ENCODE measurements around the gene LEMD2.
A peak's percentile ranks its signal among the peaks of the same experiment; 100 is the strongest.

The LEMD2 gene

GRCh38 chr6:33794910-33795623 lies 6.1 kb upstream of the LEMD2 start:
- DNase-seq (ENCODE audit: low spot score): peak; percentile 63

- no peak for DNase-seq (ENCODE audit: low spot score)
Measured at GRCh38 chr6:33792981-33793380, 4.1 kb upstream of the LEMD2 start.

- no peak for DNase-seq (ENCODE audit: low spot score)
Measured at GRCh38 chr6:33791620-33792019, 2.7 kb upstream of the LEMD2 start.

GRCh38 chr6:33790910-33791309 lies 2.0 kb upstream of the LEMD2 start:
- DNase-seq (ENCODE audit: low spot score): no peak

DNA sequence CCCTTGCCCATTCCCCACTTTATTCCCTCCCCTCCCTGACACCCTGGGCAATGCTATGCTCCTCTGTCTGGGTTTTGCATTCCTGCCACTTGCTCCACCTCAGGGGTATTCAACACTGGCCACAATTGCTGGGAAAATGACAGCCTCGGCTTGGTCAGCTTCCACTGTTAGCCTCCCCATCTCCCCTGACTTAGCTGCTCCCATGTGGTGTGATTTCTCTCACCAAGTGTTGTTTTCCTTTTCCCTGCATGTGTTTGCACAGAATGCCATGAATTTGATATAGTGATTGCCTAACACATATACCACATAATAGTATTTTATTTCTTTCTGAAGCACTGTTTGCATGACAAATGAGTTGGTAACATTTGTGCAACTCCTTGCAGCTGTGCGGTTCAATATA lies 1.4 kb upstream of the LEMD2 start:
- no peak for DNase-seq (ENCODE audit: low spot score)

- DNase-seq (ENCODE audit: low spot score): no peak
Measured at GRCh38 chr6:33789550-33789895, 593 bp upstream of the LEMD2 start.

DNA sequence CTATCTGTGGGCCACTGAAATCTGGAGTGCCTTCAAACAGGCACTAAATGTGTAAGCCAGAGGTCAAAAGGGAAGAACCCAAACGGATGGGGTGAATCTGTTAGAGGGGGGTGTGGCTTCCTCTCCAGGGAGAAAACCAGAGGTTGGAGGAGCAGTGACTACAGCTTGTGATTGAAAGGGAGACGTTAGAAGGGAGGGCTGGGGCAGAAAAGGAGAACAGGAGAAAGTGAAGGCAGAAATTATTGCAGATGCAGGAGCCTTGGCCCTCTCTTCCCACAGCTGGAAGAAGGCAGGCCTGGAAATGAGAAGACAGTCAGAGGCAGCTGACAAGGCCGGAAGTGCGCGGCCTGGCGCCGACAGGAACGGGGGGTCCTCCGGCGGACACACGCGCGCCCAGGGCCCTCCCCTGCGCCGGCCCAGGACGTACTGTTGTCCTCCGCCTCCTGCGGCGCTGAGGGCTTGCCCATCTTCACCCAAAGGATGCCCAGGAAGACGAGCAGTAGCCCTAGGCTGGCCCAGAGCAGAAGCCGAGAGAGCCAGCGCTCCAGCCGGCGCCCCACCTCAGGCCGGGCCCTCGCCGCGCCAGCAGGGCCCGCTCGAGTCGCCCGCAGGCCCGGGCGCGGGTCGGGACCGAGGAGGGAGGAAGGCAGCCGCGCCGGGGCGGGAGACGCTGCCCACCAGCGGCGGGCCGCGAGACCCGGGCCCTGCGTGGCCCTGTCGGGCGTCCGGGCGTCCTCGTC lies 806 bp downstream of the LEMD2 start:
- peak; percentile 68 for DNase-seq (ENCODE audit: low spot score)

- DNase-seq (ENCODE audit: low spot score): no peak
Measured at GRCh38 chr6:33787346-33787953, 1.5 kb downstream of the LEMD2 start.

DNA sequence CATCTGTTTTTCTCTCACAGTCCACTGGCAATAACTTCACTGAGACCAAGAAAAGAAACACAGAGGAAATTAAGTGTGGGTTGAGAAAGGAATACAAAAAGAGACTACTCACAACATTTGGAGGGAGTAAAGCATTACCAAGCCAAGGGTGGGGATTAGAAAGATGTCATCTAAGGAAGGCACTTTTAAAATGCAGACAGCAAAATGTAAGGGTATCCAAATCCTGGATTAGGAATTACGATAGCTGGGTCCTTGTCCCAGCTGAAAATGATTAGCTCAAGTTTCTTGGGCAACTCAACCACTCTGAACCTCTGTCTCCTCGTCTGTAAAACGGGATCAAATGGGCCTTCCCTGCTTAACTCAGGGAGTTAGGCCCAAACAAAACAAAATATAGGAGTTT lies 2.2 kb downstream of the LEMD2 start:
- no peak for DNase-seq (ENCODE audit: low spot score)

DNA sequence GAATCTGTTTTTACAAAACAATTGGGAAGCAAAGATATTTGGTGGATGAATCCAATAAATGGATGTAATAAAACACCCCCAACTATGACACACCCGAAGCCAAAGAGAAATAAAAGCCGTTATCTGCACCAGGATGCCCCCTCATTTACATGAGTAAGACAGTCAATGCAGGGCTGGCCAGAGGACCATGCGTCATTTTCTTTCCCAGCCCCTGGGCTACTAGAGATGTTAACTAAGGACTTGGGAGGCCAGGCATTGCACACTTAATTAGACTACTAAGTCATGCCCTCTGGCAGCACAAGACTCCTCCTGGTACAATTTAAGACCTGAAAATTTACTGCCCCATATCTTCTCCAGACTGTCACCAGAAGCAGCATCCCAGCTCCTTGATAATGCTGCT lies 3.2 kb downstream of the LEMD2 start:
- DNase-seq (ENCODE audit: low spot score): no peak

- DNase-seq (ENCODE audit: low spot score): no peak
Measured at GRCh38 chr6:33784787-33785186, 4.1 kb downstream of the LEMD2 start.

GRCh38 chr6:33783781-33784520 lies 5.0 kb downstream of the LEMD2 start:
- no peak for DNase-seq (ENCODE audit: low spot score)

- DNase-seq (ENCODE audit: low spot score): no peak
Measured at GRCh38 chr6:33782561-33782960, 6.4 kb downstream of the LEMD2 start.

DNA sequence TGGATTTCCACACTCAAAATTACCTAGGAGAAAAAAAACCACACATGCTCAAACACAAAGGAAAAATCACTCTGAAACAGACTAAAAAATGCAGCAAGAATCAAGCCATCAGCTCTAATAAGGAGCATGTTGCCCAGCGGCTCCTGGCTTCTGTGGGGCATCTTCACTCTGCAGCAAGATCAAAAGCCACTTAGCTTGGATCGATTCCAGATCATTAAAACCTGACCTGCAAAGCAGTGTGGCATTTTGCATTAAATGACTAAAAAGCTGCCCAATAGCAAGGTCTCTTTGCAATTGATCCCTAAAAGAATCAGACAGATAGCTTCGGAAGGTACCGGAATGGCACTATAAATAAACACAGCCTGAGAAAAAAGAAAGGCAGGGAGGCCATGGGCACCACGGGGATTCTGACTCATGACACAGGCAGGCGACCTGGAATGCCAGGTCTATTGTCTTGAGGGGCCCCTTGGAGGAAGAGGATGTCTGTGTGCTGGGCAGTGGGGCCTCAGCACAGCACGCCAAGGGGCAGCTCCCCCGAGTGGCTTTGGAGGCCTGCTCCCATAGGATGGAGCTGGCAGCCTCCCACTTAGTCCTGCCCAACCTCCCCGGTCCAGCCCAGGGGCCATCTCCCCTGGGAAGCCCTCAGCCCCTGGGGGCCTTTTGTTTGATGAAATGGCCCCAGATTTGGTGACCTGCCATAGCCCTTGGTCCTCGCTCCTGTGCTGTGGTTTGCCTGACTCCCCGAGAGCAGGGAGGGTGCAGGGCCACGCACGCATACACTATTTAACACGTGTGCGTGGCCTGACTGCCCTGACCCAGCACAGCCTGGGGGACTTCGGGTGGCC lies 7.6 kb downstream of the LEMD2 start:
- DNase-seq (ENCODE audit: low spot score): peak; percentile 83

DNA sequence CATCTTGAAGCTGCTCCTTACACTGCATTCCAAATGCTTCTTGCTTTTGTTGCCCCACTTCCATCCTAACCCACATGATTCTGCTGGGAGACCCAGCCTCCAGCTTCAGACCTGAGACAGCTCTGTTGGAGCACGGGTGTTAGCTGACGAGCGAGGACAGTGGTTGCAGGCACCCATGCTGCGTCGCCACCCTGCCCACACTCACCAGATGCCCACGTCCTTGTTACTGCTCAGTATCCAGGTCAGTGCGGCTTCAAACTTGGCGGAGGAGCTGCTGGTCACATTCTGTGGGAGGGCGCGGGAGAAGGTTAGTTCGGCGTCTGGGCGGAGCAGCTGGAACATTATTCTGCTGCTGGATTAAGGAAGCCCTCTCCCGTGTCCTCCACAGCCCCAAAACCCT lies 9.0 kb downstream of the LEMD2 start:
- no peak for DNase-seq (ENCODE audit: low spot score)

DNA sequence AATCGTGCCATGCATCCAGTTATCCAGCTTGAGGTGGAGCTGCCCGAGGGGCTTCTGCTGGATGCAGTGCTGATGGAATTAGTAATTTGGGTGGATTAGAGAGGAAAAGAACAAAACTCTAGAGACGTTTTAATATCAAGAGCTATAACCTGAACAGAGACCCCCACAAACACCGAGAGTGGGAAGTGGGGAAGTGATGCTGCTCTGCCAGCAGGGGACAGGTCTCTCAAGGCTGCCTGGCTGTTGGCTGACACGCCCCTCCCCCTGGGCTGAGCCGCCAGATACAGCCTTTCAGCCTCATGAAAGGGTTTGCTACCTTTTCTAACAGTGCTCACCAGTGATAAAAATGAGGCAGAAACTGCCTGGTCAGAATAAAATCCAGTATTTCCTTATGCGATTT lies 9.6 kb downstream of the LEMD2 start:
- DNase-seq (ENCODE audit: low spot score): peak; percentile 68

DNA sequence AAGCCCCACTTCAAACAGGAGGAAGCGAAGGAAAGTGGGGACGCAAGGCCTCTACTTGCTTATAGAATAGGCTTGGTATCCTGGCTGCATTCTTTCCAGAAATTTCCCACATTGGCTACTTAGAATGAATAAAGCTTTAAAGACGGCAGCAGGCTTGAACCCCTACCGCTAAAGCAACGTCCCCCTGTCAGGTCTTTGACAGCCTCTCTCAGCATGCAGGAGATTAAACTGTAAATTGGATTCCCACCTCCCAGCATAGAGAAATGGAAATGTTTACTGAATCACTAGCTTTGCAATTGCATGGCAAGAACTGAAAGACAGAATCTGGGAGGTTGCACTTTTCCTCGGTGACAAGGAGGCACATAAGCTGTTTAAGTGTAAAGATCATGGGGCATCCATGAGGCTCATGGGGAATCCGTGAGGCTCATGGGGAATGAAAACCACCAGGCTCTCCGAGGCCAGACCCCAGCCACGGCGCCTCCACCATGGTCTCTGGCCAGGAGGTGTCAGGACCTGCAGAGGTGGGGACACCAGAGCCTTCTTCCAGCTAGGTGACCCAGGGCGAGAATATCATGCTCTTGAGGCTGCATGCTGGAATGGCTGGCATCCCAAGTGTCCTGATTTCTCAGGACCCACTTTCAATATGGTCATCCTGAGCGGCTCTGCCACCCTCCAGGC lies 10.3 kb downstream of the LEMD2 start:
- DNase-seq (ENCODE audit: low spot score): no peak

DNA sequence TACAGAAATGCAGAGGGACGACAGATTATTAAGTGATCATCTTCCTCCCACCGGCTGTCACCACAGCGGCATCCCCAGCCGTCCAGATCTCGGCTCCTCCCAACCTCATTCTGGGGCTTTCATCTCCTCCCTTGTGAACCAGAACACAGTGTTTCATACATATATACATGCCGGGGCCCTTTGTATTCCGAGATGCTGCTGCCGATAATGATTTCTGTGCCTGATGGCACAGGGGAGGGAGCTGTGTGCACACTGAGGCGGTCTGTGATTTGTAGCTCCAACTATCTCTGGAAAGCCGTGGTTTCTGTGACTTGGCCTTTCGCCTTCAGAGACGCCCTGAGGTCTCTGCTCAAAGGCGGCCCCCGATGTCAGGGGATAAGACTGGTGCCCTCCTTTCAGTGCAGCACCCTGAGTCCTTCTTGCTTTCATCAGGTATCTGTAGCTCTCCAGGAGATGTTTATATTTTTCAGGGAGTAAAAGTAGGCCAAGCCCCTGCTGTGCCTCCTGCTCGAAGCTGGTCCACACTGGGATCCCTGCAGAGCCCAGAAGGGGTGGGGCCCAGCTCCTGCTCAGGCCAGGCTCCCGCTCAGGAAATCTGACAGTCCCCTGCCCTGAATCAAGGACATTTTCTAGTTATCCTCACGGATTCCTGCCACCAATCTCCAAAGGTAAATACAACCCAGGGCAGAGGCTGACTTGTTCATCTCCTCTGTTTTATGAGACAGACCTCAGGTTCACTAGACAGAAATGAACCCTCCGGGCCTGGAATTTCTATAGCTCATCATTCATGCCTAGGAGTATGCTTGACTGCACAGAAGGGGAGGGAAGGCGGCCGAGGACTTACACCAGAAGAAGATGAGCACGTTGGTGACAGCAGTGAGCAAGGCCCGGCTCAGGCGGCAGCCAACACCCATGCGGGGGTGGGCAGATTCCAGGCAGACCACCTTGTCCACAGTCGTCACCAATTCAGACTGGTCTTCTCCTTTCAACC lies 11.2 kb downstream of the LEMD2 start:
- no peak for DNase-seq (ENCODE audit: low spot score)

DNA sequence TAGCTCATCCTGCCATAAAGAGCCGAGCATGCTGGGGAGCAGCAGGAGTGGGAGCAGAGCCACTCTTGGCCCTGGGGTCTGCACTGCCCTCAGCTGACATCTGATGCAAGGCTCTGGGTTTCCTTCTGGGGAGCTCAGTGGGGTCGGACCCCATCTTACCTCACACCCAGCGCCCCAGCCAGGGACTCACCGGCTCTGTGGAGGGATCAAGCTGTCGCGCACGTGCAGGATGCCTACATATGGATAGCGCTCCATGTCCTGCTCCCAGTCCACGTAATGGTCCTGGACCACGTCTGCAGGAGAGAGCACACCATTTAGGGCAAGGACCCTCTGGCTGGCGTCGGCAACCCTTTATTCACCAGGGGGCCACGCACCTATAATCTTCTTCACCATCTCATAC lies 12.2 kb downstream of the LEMD2 start:
- DNase-seq (ENCODE audit: low spot score): no peak

GRCh38 chr6:33776186-33776585 lies 12.7 kb downstream of the LEMD2 start:
- no peak for DNase-seq (ENCODE audit: low spot score)
